Type B pancreatic cell (in vitro differentiated cells): ENCODE results near the gene MRM3. TPM values are rescaled to one million over a fixed set of nuclear protein-coding genes. Genes with fewer than 3 reads are reported as not detected.

Experiments used
- DNase-seq: peaks from one replicate; pipeline ENCODE4 v3.0.0; 2021; ENCODE audit warnings: mixed read lengths; ENCODE audit not compliant: unreplicated experiment; ENCODE audit errors: extremely low spot score
- H3K27ac Mint-ChIP-seq: 2 replicates; pipeline ENCODE4 v1.8.0; 2021; ENCODE audit warnings: mild to moderate bottlenecking, mixed read lengths
- H3K27me3 Mint-ChIP-seq: 2 replicates; pipeline ENCODE4 v1.8.0; 2021; ENCODE audit warnings: mixed read lengths
- H3K36me3 Mint-ChIP-seq: 2 replicates; pipeline ENCODE4 v1.8.0; 2021; ENCODE audit warnings: mixed read lengths
- H3K4me1 Mint-ChIP-seq: one replicate; pipeline ENCODE4 v1.8.0; 2021; ENCODE audit warnings: mixed read lengths; ENCODE audit not compliant: unreplicated experiment
- H3K4me3 Mint-ChIP-seq: 2 replicates; pipeline ENCODE4 v1.8.0; 2021; ENCODE audit warnings: mild to moderate bottlenecking, mixed read lengths
- H3K9me3 Mint-ChIP-seq: 2 replicates; pipeline ENCODE4 v1.8.0; 2021; ENCODE audit warnings: mixed read lengths
- CTCF ChIP-seq: fragments of 200-600 bp; sonication (generic); conservative IDR thresholded peaks from 2 replicates; pipeline ENCODE4 v1.5.0; 2021; ENCODE audit warnings: antibody characterized with exemption, mild to moderate bottlenecking
- total RNA-seq: library from RNA; stranded (reverse); gene quantifications from 2 replicates; pipeline ENCODE4 v1.2.1, GENCODE V29; 2021; ENCODE audit warnings: low replicate concordance

MRM3 gene
- total RNA-seq, 1 donor from 2014 or later: 21.3 TPM

GRCh38 chr17:836151-836550 is 54.0 kb downstream of the MRM3 start:
- Mint-ChIP-seq H3K9me3 (no peaks in the 10 kb centered on the region), H3K4me1 (peaks cover 4% of the 10 kb centered on the region), H3K4me3 (no peak overlapping the region), H3K27me3 (no peaks in the 10 kb centered on the region), H3K36me3 (peaks cover 13% of the 10 kb centered on the region), H3K27ac (no peak overlapping the region)
- no peak for TF ChIP-seq CTCF
- no peak for DNase-seq

GRCh38 chr17:838486-838885 is 56.3 kb downstream of the MRM3 start:
- no peak overlapping the region for H3K4me3 Mint-ChIP-seq
- no peak for TF ChIP-seq CTCF
- no peaks in the 10 kb centered on the region for H3K9me3 Mint-ChIP-seq
- H3K27ac Mint-ChIP-seq: no peak overlapping the region
- no peak for DNase-seq
- H3K4me1 Mint-ChIP-seq: peaks cover 10% of the 10 kb centered on the region
- peaks cover 20% of the 10 kb centered on the region for H3K36me3 Mint-ChIP-seq
- H3K27me3 Mint-ChIP-seq: no peaks in the 10 kb centered on the region

- Mint-ChIP-seq H3K4me1 (peaks cover 17% of the 10 kb centered on the region), H3K36me3 (peaks cover 18% of the 10 kb centered on the region), H3K27ac (no peak overlapping the region), H3K4me3 (no peak overlapping the region), H3K9me3 (peaks cover 5% of the 10 kb centered on the region), H3K27me3 (no peaks in the 10 kb centered on the region)
- no peak for TF ChIP-seq CTCF
- no peak for DNase-seq
Measured at GRCh38 chr17:841313-841712, 59.2 kb downstream of the MRM3 start.

Other genes starting within 250 kb of the MRM3 start
- gene VPS53, start 67.5 kb upstream of the MRM3 start, total RNA-seq: 62.1 and 68.0 TPM in 2 replicates
- 15.0 and 19.3 TPM in 2 replicates for gene TLCD3A, start 49.8 kb upstream of the MRM3 start, total RNA-seq
- 26.1 and 34.5 TPM in 2 replicates for gene GEMIN4, start 30.1 kb upstream of the MRM3 start, total RNA-seq
- 83.1 and 99.4 TPM in 2 replicates for gene GLOD4, start 73 bp upstream of the MRM3 start, total RNA-seq
- 65.1 and 68.0 TPM in 2 replicates for gene NXN, start 197.4 kb downstream of the MRM3 start, total RNA-seq
- gene TIMM22, start 214.8 kb downstream of the MRM3 start, total RNA-seq: 16.2 and 20.1 TPM in 2 replicates